T-helper 2 cell (primary cell): ENCODE results near the gene TMEM167B.
"Not testable (repeated sequence)": the region's sequence is repeated elsewhere in the genome, so short reads cannot be mapped to it uniquely, and the experiment has no call there.

Source experiments
- DNase-seq, 5 experiments: peaks; one replicate each; pipeline versions ENCODE4 v3.0.0 to v3.0.0-alpha.2; 2012 to 2022

Gene TMEM167B

DNA sequence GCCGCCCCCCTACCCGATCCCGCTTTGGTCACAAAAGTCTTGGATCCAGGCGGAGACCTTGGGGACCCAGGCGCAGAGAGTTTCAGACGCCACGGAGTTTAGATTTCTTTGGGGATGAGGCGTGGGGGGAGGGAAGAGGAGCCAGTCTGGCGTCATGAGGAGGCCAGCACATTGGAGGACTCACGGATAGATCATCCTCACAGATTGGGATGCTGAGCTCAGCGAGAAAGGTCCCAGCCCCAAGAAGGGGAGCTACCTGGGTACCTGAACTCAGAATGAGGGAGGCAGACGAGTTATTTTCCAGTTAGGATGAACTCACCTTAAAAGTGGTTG is 23.7 kb downstream of the TMEM167B start:
- DNase-seq, result no peak

DNA sequence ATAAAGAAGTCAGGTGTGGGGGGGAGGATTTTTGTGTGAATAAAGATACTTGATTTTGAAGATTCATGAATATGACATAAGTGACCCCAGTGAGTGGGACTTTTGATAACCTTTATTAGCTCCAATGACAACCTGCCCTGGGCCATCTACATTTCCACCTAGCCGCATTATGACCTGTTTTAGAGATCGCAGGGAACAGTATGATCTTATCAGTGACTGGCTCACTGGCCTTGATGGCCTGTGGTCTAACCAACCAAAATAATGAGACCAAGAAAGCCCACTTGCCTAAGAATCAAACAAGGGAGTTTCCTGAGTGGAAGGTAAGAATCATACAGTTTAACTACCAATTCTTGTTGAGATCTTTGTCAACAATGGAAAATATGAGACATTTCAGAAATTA is 25.1 kb downstream of the TMEM167B start:
- DNase-seq, result peak in 1 of 5 experiments; percentile 46

DNA sequence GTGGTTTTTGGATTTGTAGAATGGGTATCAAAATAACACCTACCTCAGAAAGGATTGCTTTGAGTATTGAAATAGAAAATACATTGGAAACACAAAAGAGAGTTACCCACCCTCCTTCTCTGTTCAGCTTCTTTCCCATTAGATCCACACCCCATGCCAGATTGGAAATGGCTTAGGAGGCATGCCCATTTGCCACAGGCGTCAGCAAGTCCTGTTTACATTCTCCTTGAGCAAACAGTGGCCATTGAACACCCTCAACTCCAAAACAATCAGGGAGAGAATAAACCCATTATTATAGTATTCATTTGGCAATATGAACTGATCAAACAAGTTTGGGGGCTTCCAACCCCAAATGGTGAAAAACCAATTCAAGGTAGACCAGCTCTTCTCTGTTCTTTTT is 25.7 kb downstream of the TMEM167B start:
- no peak for DNase-seq

DNA sequence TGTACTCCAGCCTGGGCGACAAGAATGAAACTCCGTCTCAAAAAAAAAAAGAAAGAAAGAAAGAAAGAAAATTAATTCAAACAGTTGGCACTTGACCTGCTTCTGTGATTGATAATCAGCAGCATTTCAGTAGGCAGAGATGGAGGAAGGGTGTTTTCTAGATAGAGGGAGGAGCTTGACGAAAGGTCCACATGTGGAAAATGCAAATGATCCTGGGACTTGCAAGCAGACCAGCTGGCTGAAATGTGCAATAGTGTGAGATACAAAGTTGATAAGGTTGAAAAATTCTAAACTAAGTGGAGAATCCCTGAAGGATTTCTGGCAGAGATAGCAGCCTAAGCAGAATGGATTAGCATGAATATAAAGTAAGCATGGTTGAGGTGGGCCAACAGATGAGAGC is 27.5 kb downstream of the TMEM167B start:
- DNase-seq, result no peak

DNA sequence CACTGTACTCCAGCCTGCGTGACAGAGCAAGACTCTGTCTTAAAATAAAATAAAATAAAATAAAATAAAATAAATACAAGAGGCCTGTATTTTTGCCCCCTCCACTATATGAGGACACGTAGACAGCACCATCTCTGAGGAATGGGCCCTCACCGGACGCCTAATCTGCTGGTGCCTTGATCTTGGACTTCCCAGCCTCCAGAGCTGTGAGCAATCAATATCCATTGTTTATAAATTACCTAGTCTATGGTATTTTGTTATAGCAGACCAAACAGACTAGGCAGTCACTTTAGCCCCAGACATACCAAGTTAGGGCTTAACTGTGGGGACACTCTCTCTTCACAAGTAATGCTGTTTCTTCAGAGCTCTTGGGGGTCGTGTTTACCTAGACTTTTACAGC is 29.8 kb downstream of the TMEM167B start:
- no peak for DNase-seq

DNA sequence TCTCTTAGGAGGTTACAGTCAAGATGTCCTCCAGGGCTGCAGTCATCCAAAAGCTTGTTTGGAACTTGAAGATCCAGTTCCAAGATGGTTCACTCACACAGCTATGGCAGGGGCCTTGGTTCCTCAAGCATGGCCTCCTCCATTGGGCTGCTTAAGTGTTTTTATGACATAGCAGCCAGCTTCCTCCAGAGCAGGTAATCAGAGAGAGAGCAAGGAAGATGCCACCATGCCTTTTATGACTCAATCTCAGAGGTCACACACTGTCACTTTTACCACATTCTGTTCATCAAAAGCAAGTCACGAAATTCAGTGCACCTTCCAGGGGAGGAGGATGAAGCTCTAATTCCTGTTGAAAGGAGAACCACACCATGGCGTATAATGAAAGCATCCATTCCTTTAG is 40.5 kb downstream of the TMEM167B start:
- peak in 1 of 5 experiments; percentile 49 for DNase-seq

DNA sequence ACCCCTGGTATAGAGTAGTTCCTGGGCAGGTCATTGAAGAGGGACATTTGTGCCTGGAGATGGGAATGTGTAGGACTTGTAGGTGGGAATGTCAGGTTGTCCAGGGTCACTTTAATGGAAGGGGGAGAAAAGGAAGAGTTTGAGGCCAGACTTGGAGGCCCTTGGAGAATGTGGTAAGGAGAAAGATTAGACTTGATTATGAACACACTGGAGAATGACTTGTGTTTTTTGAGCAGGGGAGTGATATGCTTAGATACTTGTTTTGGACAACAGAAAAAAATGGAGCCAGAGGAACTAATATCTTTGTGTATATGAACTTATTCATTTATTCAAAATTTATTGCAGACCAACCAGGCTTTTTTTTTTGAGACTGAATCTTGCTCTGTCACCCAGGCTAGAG is 41.2 kb downstream of the TMEM167B start:
- no peak for DNase-seq

DNA sequence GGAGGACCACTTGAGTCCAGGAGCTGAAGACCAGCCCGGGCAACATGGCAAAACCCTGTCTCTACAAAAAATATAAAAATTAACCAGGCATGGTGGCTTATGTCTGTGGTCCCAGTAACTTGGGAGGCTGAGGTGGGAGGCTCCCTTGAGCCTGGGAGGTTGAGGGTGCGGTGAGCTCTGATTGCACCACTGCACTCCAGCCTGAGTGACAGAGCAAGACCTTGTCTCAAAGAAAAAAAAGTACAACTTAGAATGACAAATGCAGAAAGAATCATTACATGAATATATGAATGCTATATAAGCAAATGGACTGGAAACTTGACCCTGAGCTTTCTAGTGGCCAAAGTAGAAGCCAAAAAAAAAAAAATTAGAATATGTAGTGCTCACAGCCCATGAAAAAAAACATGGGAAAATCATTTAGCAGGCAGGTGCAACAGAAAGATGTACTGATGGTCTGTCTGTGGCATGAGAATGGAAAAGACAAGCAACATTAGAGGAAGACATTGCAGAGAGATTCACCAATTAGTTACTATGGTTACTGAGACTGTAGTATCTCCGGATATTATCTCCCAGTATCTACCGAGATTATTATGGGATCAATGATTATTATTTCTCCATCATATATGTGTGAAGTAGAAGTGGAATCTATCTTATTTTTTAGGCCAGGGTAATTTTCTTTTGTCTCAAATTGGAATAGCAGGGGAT is 42.6 kb downstream of the TMEM167B start:
- DNase-seq, result no peak

DNA sequence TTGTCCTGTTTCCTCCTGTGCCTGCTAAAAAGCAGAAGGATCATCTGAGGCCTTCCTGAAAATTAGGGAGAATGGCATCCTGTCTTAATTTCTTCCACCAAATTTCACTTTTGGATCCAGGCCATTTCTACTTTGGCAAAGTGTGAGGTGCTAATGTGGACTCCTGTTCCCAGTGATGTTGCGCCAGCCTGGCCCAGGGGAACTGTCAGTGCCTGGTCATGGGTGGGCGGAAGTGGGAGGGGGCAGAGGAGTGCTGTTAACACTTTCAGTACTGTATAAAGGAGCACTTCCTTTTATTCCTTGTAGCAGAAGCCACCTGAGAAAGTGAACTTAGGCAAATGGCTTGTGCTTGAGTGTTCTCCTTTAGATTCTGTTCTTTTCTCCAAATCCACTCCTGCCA is 43.3 kb downstream of the TMEM167B start:
- DNase-seq, result no peak

DNA sequence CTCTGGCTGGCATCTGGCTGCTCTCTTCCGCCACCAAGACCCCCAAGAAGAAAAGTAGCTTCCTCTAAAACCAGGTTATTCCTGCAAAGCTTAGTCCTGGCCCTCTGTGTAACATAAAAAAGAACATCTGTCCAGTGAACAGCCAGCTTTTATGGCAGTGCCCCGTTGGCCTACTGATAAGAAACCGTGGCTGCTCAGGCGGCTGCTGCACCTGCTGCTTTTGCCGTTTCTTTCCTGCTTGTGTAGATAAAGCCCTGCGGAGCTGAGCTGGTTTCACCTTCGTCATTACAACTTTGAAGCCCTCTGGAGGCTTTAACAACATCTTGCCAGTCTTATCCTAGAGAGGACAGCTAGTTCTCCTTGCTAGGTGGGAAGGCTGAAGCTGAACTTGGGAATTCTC is 43.9 kb downstream of the TMEM167B start:
- peak in 1 of 5 experiments; percentile 49 for DNase-seq

DNA sequence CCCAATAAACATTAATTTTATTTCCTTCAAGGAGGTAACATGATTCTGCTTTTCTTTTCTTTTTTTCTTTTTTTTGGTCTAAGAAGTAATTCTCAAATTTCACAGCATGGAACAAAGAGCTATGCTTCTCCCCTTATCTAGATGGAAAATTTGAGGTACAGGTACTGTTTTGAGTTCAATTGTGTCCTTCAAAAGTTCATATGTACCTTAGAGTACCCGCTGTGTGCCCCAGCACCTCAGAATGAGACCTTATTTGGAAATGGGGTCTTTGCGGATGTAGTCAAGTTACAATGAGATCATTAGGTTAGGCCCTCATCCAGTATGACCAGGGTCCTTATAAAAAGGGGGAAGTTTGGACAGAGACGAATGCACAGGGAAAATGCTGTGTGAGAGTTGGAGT is 45.4 kb downstream of the TMEM167B start:
- no peak for DNase-seq

DNA sequence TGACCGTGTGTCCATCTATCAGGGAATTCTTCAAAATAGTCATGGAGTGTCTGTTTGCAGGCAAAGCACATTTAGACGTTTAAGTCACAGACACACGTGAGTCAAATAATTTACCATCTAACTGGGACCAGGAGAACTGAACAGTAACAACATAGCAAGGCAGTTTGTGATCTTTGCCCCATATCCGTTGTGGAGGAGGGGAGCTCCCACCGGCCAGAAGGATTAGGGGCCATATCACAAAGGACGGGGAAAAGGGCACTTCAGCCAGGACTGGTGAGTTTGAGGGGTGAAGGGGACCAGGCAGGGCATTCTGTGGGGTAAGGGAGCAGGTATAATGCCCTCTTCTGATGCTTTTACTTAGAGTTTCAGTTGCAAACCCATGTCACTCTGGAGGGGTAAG is 46.2 kb downstream of the TMEM167B start:
- DNase-seq, result no peak

DNA sequence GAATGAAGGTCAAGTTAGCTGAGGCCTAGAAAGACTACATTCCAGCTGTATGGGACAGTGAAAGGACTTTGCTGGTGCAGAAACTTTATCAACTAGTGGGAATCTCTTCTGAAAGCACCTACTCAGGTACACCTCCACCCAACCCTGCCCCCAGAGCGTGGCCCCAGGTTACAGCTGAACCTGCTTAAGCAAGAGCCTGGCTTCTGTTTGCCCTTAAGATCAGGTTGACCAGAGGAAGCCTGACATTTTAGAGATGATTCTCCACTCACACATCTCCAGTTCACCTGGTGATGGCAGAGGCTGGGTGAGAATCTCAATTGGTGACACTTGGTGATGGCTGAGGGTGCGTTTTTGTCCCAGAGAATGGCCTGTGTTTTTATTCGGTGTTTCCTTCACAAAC is 47.4 kb downstream of the TMEM167B start:
- no peak for DNase-seq

DNA sequence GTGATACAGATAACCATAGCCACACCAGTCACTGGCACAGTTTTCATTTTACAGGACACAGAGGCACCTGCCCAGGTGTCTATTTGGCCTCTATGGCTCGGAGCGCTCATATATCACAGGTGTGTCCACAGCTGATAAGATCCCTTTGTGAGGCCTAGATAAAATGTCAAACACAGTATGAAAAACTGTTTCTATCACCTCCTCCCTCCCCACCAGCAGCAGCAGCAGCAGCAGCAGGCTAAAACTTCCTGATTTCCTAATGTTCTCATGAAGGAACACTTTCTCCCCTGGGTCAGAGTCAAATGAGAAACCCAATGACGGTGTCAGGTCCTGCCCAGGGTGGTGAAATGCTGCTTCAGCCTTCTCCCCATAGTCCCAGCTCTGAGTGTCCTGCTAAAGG is 47.8 kb downstream of the TMEM167B start:
- no peak for DNase-seq

DNA sequence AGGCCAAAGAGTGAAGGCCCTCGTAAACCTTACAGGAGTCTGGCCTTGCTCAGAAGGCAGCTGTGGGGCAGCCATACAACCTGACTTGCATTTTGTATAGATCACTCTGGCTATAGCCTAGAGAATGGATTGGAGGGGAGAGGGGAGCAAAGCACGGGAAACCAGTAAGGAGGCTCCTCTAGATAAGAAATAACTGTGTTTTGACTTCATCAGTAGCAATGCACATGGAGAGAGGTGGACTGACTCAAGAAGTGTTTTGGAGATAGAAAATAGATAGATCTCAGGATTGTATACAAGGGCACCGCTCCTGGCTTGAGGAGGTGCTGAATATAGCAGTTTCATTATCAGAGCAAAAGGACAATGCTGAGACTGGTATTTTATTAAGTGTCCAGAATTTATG is 49.8 kb downstream of the TMEM167B start:
- DNase-seq, result no peak

DNA sequence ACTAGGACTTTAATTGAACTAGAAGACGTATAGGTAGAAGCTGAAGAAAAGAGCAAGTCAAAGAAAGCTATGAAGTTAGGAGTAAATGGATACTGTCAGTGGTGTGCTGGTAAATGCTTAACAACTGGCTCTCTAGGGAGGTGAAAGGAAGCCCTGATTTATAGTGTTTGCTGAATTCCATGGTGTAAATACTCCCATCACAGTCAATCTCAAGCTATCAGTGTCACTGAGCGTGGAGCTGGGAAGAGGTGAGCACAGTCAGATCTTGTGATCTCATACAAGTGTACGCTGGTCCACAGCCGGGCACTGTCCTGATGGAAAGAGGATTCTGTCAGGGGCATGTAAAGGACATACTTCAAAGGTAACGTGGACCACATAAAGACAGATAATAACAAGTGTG is 51.7 kb downstream of the TMEM167B start:
- no peak for DNase-seq

DNA sequence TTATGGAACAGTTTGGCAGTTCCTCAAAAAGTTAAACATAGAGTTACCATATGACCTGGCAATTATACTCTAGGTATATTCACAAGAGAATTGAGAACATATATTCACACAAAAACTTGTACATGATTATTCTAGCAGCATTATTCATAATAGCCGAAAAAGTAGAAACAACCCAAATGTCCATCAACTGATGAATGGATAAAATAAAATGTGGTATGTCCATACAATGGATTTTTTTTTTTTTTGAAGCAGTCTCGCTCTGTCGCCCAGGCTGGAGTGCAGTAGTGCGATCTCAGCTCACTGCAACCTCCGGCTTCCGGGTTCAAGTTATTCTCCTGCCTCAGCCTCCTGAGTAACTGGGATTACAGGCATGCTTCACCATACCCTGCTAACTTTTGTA is 52.2 kb downstream of the TMEM167B start:
- DNase-seq, result not testable (repeated sequence)
